K562 (cell line): ENCODE results near the gene SPEF1. TPM values are rescaled to one million over a fixed set of nuclear protein-coding genes. Genes with fewer than 3 reads are reported as not detected.

Experiments
- ARHGAP35 ChIP-seq: fragments of 450-650 bp; IDR thresholded peaks from 2 replicates; pipeline ENCODE4 v1.6.1; 2018; ENCODE audit not compliant: partially characterized antibody
- ARNT ChIP-seq, 2 experiments: fragments of 450-650 bp; IDR thresholded peaks; 2 replicates each; pipeline ENCODE4 v1.6.1; 2016; ENCODE audit warnings: mild to moderate bottlenecking in 1 of 2
- CBFB ChIP-seq: sonication (generic); formaldehyde crosslinking; IDR thresholded peaks from 2 replicates; pipeline ENCODE4 v1.4.0; 2020; ENCODE audit warnings: mild to moderate bottlenecking, missing genetic modification reagents
- CBX5 ChIP-seq: IDR thresholded peaks from 2 replicates; pipeline ENCODE4 v1.6.1; 2014; ENCODE audit warnings: low read depth, borderline replicate concordance
- CREB1 ChIP-seq, 2 experiments: sonication (generic) in 1 of 2; formaldehyde crosslinking in 1 of 2; IDR thresholded peaks; 2 replicates each; pipeline versions ENCODE4 v1.6.1 to v1.8.0; 2012 to 2022; ENCODE audit warnings: inconsistent platforms in 1 of 2, mild to moderate bottlenecking in 1 of 2, missing genetic modification reagents in 1 of 2, moderate library complexity in 1 of 2
- FOXK1 ChIP-seq: sonication (generic); formaldehyde crosslinking; IDR thresholded peaks from 2 replicates; pipeline ENCODE4 v1.8.0; 2022; ENCODE audit warnings: missing genetic modification reagents, mild to moderate bottlenecking, borderline replicate concordance
- GATA2 ChIP-seq: sonication (generic); formaldehyde crosslinking; IDR thresholded peaks from 2 replicates; pipeline ENCODE4 v1.4.0; 2020; ENCODE audit warnings: mild to moderate bottlenecking, missing genetic modification reagents
- HNRNPH1 ChIP-seq: fragments of 200-400 bp; formaldehyde crosslinking; optimal IDR thresholded peaks from 2 replicates; pipeline ENCODE3; 2017; ENCODE audit warnings: low read depth, mild to moderate bottlenecking, low read length, moderate library complexity
- KLF16 ChIP-seq: IDR thresholded peaks from 2 replicates; pipeline ENCODE4 v1.6.1; 2016; ENCODE audit warnings: antibody characterized with exemption
- MYBL2 ChIP-seq, 2 experiments: fragments of 450-650 bp in 1 of 2; sonication (generic) in 1 of 2; formaldehyde crosslinking in 1 of 2; IDR thresholded peaks; 2 replicates each; pipeline versions ENCODE4 v1.6.1 to v1.8.1; 2017 to 2022; ENCODE audit warnings: borderline replicate concordance in 1 of 2, inconsistent platforms in 1 of 2, low read depth in 1 of 2, mild to moderate bottlenecking in 1 of 2, missing genetic modification reagents in 1 of 2, moderate library complexity in 1 of 2
- NRF1 ChIP-seq, 2 experiments: fragments of 450-650 bp; IDR thresholded peaks in 1 of 2; conservative IDR thresholded peaks in 1 of 2; 2 replicates each; pipeline ENCODE4 v1.6.1; 2014; ENCODE audit warnings: mild to moderate bottlenecking in 2 of 2
- RCOR1 ChIP-seq, 2 experiments: IDR thresholded peaks; 2 replicates each; pipeline ENCODE4 v1.6.1; 2012; ENCODE audit warnings: low read depth in 2 of 2, low read length in 2 of 2, borderline replicate concordance in 1 of 2, improper control_type of control experiment in 1 of 2
- TRIM28 ChIP-seq: fragments of 450-650 bp; IDR thresholded peaks from 2 replicates; pipeline ENCODE4 v1.6.1; 2017
- U2AF2 ChIP-seq: fragments of 200-400 bp; formaldehyde crosslinking; optimal IDR thresholded peaks from 2 replicates; pipeline ENCODE3; 2017; ENCODE audit warnings: low read depth, mild to moderate bottlenecking, low read length
- ZFP30 ChIP-seq: fragments of 250-450 bp; sonication (Bioruptor Pico); IDR thresholded peaks from 2 replicates; pipeline ENCODE4 v1.8.0; 2022; ENCODE audit warnings: moderate library complexity, mild to moderate bottlenecking, inconsistent platforms, borderline replicate concordance
- ZNF780A ChIP-seq: fragments of 250-450 bp; sonication (Bioruptor Pico); IDR thresholded peaks from 2 replicates; pipeline ENCODE4 v1.5.0; 2021; ENCODE audit warnings: mild to moderate bottlenecking
- polyA plus RNA-seq, 8 experiments: library from polyadenylated mRNA; depleted of rRNA in 4 of 8; stranded (reverse) in 5 of 8; unstranded in 3 of 8; fragments of >200 nt; fragmentation: Nextera tagmentation in 2 of 8; fragmentation: Illumina TruSeq in 1 of 8; extraction: Ambion mirVana in 2 of 8; extraction: Trizol in 1 of 8; gene quantifications; 2 replicates each; pipeline versions ENCODE4 v1.2.1 to v1.2.3, GENCODE V29; 2011 to 2014; ENCODE audit warnings: inconsistent platforms in 1 of 8, missing spikeins in 1 of 8
- total RNA-seq, 7 experiments: library from RNA; depleted of rRNA in 6 of 7; stranded (reverse); fragments of >200 nt in 6 of 7; fragmentation: Illumina TruSeq in 2 of 7; extraction: Trizol in 2 of 7; gene quantifications; 2 replicates each; pipeline versions ENCODE4 v1.2.1 to v1.2.3, GENCODE V29; 2011 to 2021; ENCODE audit warnings: low replicate concordance in 1 of 7
- TF ChIP-seq, protein P1 (sequence below), 3 experiments: fragments of 200-800 bp in 1 of 3; sonication (Bioruptor generic) in 1 of 3; sonication (generic) in 1 of 3; formaldehyde crosslinking in 1 of 3; IDR thresholded peaks; 2 replicates each; pipeline versions ENCODE4 v1.6.1 to v1.8.0; 2016 to 2022; ENCODE audit warnings: mild to moderate bottlenecking in 2 of 3, missing compliant biosample characterization in 2 of 3, missing genetic modification characterization in 2 of 3, missing genetic modification reagents in 1 of 3
- TF ChIP-seq, protein P2 (sequence below): sonication (generic); formaldehyde crosslinking; IDR thresholded peaks from 2 replicates; pipeline ENCODE4 v1.8.1; 2023; ENCODE audit warnings: mild to moderate bottlenecking, missing genetic modification reagents, moderate library complexity
- TF ChIP-seq, protein P3 (sequence below): fragments of 450-650 bp; IDR thresholded peaks from 2 replicates; pipeline ENCODE4 v1.6.1; 2016; ENCODE audit warnings: missing biosample characterization, missing genetic modification characterization
- TF ChIP-seq, protein P4 (sequence below): fragments of 250-450 bp; sonication (Bioruptor Pico); IDR thresholded peaks from 2 replicates; pipeline ENCODE4 v1.5.0; 2020; ENCODE audit warnings: mild to moderate bottlenecking, borderline replicate concordance

Gene SPEF1
- total and polyA plus RNA-seq, 9 of the 15 experiments (the other 6 are each of a cell fraction or from before 2014, with no cell fraction given): not detected

DNA sequence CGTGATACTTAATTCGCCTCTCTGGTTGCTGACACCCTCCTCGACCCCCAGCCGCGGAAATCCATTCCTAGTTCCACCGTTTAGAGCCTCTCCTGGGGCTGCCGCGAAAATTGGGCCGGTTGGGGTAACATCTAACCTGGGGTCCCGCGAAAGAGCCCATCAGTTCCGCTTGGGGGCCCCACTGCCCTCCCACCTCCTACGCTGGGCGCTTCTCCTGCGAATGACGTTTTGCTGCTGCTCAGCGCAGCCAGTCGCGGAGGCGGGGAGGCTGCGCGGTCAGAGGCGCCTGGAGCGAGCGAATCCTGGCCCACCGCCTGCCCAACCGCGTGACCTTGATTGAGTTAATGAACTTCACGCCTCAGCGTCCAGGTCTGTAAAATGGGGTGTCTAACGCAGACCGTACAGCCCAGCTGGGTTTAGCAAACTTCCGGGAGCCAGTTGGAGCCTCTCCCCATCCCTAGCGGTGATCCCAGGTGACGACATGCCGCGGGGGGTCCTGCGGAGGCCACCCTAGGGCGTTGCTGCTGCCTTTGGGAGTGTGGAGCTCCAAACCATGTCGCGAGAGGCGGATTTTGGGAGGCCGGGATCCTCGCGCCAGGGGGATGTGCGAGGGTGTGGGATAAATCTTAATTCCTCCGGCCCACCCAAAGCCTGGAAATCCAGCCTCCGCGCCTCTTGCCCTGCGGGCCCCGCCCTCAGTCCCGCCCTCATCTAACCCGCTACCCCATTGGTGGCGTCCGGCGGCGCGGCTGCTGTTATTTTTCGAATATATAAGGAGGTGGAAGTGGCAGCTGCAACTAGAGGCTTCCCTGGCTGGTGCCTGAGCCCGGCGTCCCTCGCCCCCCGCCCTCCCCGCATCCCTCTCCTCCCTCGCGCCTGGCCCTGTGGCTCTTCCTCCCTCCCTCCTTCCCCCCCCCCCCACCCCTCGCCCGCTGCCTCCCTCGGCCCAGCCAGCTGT, 14.5 kb upstream of the SPEF1 start, which contains the start of gene CDC25B (continued):
- TF ChIP-seq, protein P1, sequence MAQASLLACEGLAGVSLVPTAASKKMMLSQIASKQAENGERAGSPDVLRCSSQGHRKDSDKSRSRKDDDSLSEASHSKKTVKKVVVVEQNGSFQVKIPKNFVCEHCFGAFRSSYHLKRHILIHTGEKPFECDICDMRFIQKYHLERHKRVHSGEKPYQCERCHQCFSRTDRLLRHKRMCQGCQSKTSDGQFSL (CRISPR knock-in tag; IDR thresholded peaks at IDR 0.05): no peak; the same call in none of the 2 replicates
- TF ChIP-seq, protein P1 (tag; IDR thresholded peaks at IDR 0.05): no peak
- TF ChIP-seq CBX5: no peak
- TF ChIP-seq ZNF780A (CRISPR knock-in tag): no peak
- no peak for TF ChIP-seq CBFB (CRISPR knock-in tag)
- no peak for TF ChIP-seq U2AF2
- TF ChIP-seq RCOR1 (IDR thresholded peaks at IDR 0.05; ENCODE audit: borderline replicate concordance in 1 of 2, low read depth in 2 of 2, low read length in 2 of 2): peak; percentile 54 to 94
- TF ChIP-seq, protein P2, sequence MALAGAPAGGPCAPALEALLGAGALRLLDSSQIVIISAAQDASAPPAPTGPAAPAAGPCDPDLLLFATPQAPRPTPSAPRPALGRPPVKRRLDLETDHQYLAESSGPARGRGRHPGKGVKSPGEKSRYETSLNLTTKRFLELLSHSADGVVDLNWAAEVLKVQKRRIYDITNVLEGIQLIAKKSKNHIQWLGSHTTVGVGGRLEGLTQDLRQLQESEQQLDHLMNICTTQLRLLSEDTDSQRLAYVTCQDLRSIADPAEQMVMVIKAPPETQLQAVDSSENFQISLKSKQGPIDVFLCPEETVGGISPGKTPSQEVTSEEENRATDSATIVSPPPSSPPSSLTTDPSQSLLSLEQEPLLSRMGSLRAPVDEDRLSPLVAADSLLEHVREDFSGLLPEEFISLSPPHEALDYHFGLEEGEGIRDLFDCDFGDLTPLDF (CRISPR knock-in tag): no peak
- no peak for TF ChIP-seq ARHGAP35
- TF ChIP-seq NRF1 (conservative IDR thresholded peaks at IDR 0.05 in 1 of 2, IDR thresholded peaks at IDR 0.05 in 1 of 2): peak; percentile 76 to 80
- no peak for TF ChIP-seq ZFP30 (CRISPR knock-in tag)
- no peak for TF ChIP-seq KLF16
- TF ChIP-seq CREB1 (IDR thresholded peaks at IDR 0.05): no peak
- TF ChIP-seq CREB1 (CRISPR knock-in tag; IDR thresholded peaks at IDR 0.05): no peak; the same call in 1 of the 2 replicates
- no peak for TF ChIP-seq HNRNPH1
- TF ChIP-seq MYBL2 (IDR thresholded peaks at IDR 0.05; ENCODE audit: low read depth): 0 out of 2 replicates have a peak, but pooled peaks have one; percentile 50
- no peak for TF ChIP-seq MYBL2 (CRISPR knock-in tag; IDR thresholded peaks at IDR 0.05; ENCODE audit: borderline replicate concordance)
- TF ChIP-seq, protein P3, sequence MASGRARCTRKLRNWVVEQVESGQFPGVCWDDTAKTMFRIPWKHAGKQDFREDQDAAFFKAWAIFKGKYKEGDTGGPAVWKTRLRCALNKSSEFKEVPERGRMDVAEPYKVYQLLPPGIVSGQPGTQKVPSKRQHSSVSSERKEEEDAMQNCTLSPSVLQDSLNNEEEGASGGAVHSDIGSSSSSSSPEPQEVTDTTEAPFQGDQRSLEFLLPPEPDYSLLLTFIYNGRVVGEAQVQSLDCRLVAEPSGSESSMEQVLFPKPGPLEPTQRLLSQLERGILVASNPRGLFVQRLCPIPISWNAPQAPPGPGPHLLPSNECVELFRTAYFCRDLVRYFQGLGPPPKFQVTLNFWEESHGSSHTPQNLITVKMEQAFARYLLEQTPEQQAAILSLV (tag): no peak
- no peak for TF ChIP-seq FOXK1
- no peak for TF ChIP-seq GATA2 (CRISPR knock-in tag)
- TF ChIP-seq, protein P4, sequence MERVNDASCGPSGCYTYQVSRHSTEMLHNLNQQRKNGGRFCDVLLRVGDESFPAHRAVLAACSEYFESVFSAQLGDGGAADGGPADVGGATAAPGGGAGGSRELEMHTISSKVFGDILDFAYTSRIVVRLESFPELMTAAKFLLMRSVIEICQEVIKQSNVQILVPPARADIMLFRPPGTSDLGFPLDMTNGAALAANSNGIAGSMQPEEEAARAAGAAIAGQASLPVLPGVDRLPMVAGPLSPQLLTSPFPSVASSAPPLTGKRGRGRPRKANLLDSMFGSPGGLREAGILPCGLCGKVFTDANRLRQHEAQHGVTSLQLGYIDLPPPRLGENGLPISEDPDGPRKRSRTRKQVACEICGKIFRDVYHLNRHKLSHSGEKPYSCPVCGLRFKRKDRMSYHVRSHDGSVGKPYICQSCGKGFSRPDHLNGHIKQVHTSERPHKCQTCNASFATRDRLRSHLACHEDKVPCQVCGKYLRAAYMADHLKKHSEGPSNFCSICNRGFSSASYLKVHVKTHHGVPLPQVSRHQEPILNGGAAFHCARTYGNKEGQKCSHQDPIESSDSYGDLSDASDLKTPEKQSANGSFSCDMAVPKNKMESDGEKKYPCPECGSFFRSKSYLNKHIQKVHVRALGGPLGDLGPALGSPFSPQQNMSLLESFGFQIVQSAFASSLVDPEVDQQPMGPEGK (CRISPR knock-in tag): no peak
- no peak for TF ChIP-seq TRIM28
- TF ChIP-seq ARNT (IDR thresholded peaks at IDR 0.05): no peak
